ENCODE data around the gene CCDC116.

DNA sequence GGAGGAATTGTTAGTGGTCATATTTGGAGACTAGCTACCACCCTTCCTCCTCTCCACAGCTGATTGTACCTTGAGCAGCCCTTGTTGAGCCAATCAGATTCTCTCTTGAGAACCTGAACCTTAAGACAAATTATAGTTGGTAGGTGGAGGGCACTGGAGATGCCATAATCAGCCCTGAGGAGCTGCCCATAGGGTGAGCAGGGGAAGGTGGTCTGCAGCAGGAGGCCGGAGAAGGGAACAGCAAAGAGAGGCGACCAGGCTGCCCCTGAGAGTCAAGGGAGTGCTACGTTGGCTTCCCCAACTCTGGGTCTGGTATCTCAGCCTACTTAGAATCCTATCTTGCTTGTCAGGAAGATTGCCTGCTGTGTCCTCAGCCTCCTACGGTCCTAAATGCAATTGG is 6.8 kb downstream of the CCDC116 start:
- TF ChIP-seq POLR2AphosphoS5 (IDR thresholded peaks at IDR 0.05) (no peak), POLR2A (IDR thresholded peaks at IDR 0.05) (no peak)
- TF ChIP-seq, protein P1, sequence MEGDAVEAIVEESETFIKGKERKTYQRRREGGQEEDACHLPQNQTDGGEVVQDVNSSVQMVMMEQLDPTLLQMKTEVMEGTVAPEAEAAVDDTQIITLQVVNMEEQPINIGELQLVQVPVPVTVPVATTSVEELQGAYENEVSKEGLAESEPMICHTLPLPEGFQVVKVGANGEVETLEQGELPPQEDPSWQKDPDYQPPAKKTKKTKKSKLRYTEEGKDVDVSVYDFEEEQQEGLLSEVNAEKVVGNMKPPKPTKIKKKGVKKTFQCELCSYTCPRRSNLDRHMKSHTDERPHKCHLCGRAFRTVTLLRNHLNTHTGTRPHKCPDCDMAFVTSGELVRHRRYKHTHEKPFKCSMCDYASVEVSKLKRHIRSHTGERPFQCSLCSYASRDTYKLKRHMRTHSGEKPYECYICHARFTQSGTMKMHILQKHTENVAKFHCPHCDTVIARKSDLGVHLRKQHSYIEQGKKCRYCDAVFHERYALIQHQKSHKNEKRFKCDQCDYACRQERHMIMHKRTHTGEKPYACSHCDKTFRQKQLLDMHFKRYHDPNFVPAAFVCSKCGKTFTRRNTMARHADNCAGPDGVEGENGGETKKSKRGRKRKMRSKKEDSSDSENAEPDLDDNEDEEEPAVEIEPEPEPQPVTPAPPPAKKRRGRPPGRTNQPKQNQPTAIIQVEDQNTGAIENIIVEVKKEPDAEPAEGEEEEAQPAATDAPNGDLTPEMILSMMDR (IDR thresholded peaks at IDR 0.05) = no peak

All from prostate gland (tissue), 2 donors.